ENCODE measurements around the gene SH3GLB1.

DNA sequence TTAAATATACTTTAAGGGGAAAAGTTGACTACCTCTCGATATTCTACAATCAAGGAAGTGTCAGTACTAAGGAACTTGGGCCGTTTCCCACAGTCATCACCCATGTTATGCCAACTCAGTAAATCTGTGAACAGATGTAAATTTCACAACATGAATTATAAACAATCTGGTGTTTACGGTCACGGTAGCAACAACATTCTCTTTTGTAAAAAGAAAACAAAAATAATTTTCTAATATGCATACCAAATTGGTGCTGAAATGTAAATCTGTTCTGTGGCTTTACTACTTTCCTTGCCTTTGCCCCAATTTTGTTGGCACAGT is 1.2 kb downstream of the SH3GLB1 start:
- TF ChIP-seq, protein P1, sequence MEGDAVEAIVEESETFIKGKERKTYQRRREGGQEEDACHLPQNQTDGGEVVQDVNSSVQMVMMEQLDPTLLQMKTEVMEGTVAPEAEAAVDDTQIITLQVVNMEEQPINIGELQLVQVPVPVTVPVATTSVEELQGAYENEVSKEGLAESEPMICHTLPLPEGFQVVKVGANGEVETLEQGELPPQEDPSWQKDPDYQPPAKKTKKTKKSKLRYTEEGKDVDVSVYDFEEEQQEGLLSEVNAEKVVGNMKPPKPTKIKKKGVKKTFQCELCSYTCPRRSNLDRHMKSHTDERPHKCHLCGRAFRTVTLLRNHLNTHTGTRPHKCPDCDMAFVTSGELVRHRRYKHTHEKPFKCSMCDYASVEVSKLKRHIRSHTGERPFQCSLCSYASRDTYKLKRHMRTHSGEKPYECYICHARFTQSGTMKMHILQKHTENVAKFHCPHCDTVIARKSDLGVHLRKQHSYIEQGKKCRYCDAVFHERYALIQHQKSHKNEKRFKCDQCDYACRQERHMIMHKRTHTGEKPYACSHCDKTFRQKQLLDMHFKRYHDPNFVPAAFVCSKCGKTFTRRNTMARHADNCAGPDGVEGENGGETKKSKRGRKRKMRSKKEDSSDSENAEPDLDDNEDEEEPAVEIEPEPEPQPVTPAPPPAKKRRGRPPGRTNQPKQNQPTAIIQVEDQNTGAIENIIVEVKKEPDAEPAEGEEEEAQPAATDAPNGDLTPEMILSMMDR (conservative IDR thresholded peaks at IDR 0.05; ENCODE audit: low read length) = no peak
- no peak for TF ChIP-seq EZH2phosphoT487 (IDR thresholded peaks at IDR 0.05; ENCODE audit: borderline replicate concordance, low read depth, low read length)
